T-helper 2 cell (primary cell): ENCODE data around the gene PATE3.

Experiments
- DNase-seq, 5 experiments: peaks; one replicate each; pipeline versions ENCODE4 v3.0.0 to v3.0.0-alpha.2; 2012 to 2022
- total RNA-seq, 2 donors: gene quantifications; one replicate each; lab custom pipeline; 2026; lab: John Stamatoyannopoulos, UW

Gene PATE3
- total RNA-seq = 0 reads per million in 2 donors

- DNase-seq = no peak
These were observed at the start of gene PATE3 for GRCh38 chr11:125787827-125788226. PATE3 (plus strand) TSS chr11:125788127; CDS start chr11:125788152, 25 bp downstream.

- DNase-seq = no peak
These were observed 47.3 kb upstream of the PATE3 start for GRCh38 chr11:125740617-125741016.

GRCh38 chr11:125743681-125744080, 44.2 kb upstream of the PATE3 start:
- no peak for DNase-seq

GRCh38 chr11:125745979-125746378, 41.9 kb upstream of the PATE3 start, which contains the start of gene PATE1:
PATE1 (plus strand) TSS chr11:125746279; CDS start chr11:125746305, 26 bp downstream.
- no peak for DNase-seq

- no peak for DNase-seq
These were observed 37.3 kb upstream of the PATE3 start for GRCh38 chr11:125750629-125751028.

- no peak for DNase-seq
These were observed 31.9 kb upstream of the PATE3 start for GRCh38 chr11:125756050-125756449.

- DNase-seq = no peak
These were observed 25.5 kb upstream of the PATE3 start for GRCh38 chr11:125762445-125762844.

- DNase-seq = no peak
These were observed 24.4 kb upstream of the PATE3 start for GRCh38 chr11:125763483-125763882.

- no peak for DNase-seq
These were observed 21.7 kb upstream of the PATE3 start for GRCh38 chr11:125766251-125766650.

- DNase-seq = no peak
These were observed 19.4 kb upstream of the PATE3 start for GRCh38 chr11:125768336-125769046.

GRCh38 chr11:125770583-125770982, 17.3 kb upstream of the PATE3 start:
- DNase-seq = no peak

- DNase-seq = no peak
These were observed 15.0 kb upstream of the PATE3 start for GRCh38 chr11:125772834-125773505.

GRCh38 chr11:125773516-125773915, 14.4 kb upstream of the PATE3 start:
- no peak for DNase-seq

- DNase-seq = no peak
These were observed 10.6 kb upstream of the PATE3 start for GRCh38 chr11:125777309-125777708.

- DNase-seq = no peak
These were observed 9.2 kb upstream of the PATE3 start, which contains the start of gene PATE2 for GRCh38 chr11:125778728-125779127. PATE2 (minus strand) TSS chr11:125778828; CDS start chr11:125778773, 55 bp downstream.

GRCh38 chr11:125784678-125785077, 3.2 kb upstream of the PATE3 start:
- peak in 1 of 5 experiments; percentile 31 for DNase-seq

- DNase-seq = no peak
These were observed 2.9 kb downstream of the PATE3 start for GRCh38 chr11:125790825-125791224.

GRCh38 chr11:125797641-125798040, 9.7 kb downstream of the PATE3 start:
- no peak for DNase-seq

GRCh38 chr11:125799808-125800207, 11.9 kb downstream of the PATE3 start:
- no peak for DNase-seq

- DNase-seq = no peak
These were observed 14.5 kb downstream of the PATE3 start for GRCh38 chr11:125802387-125802786.

GRCh38 chr11:125807909-125808308, 20.0 kb downstream of the PATE3 start:
- no peak for DNase-seq

GRCh38 chr11:125833016-125833415, 45.1 kb downstream of the PATE3 start, which contains the start of gene PATE4:
PATE4 (plus strand) TSS chr11:125833316; CDS start chr11:125833360, 44 bp downstream.
- DNase-seq = no peak

- DNase-seq = no peak
These were observed 47.8 kb downstream of the PATE3 start for GRCh38 chr11:125835748-125836147.
